ENCODE results near the gene VTI1A.

The VTI1A gene

DNA sequence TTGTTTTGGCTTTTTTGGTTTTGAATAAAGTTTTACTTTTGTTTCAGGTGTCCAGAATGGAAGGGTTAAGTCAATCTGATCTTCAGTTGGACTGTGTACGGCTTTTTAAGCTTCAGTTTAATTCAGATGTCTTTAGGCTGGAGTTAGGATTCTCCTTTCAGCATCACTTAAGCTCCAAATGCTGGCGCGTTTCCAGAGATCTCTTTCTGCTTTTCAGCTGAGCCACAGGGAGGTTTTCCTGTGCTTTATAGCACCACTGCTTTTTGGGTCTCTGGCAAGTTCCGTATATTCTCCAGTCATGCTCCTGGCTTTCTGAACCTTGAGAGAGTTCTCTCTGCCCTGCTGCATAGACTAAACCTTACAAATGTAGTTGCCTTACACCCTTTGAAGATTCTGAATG, 60.0 kb downstream of the VTI1A start:
- Histone ChIP-seq H3K4me3 (ENCODE audit: extremely low read depth, insufficient read depth, low read length, poor library complexity, severe bottlenecking) (no peak overlapping the region), H3K36me3 (ENCODE audit: control insufficient read depth, insufficient read depth, low read length) (no peaks in the 10 kb centered on the region), H3K27ac (ENCODE audit: low read depth, low read length, severe bottlenecking) (no peak overlapping the region), H3K4me1 (ENCODE audit: control insufficient read depth, insufficient read depth, low read length, poor library complexity, severe bottlenecking) (no peaks in the 10 kb centered on the region), H3K9me3 (ENCODE audit: control insufficient read depth, low read length) (no peaks in the 10 kb centered on the region)
- WGBS, 2 experiments (ENCODE audit: insufficient coverage in 2 of 2): 64 to 67% methylated on average over 4 of the region's 4 CpGs

GRCh38 chr10:112507988-112508387, 61.0 kb downstream of the VTI1A start:
- Histone ChIP-seq H3K4me1 (ENCODE audit: control insufficient read depth, insufficient read depth, low read length, poor library complexity, severe bottlenecking) (no peaks in the 10 kb centered on the region), H3K9me3 (ENCODE audit: control insufficient read depth, low read length) (no peaks in the 10 kb centered on the region), H3K4me3 (ENCODE audit: extremely low read depth, insufficient read depth, low read length, poor library complexity, severe bottlenecking) (no peak overlapping the region), H3K27ac (ENCODE audit: low read depth, low read length, severe bottlenecking) (no peak overlapping the region), H3K36me3 (ENCODE audit: control insufficient read depth, insufficient read depth, low read length) (no peaks in the 10 kb centered on the region)
- WGBS, 2 experiments (ENCODE audit: insufficient coverage in 2 of 2): 85 to 95% methylated on average over 3 to 4 of the region's 4 CpGs

- H3K9me3 ChIP-seq (ENCODE audit: control insufficient read depth, low read length): no peaks in the 10 kb centered on the region
- H3K36me3 ChIP-seq (ENCODE audit: control insufficient read depth, insufficient read depth, low read length): no peaks in the 10 kb centered on the region
- H3K4me3 ChIP-seq (ENCODE audit: extremely low read depth, insufficient read depth, low read length, poor library complexity, severe bottlenecking): no peak overlapping the region
- no peak overlapping the region for H3K27ac ChIP-seq (ENCODE audit: low read depth, low read length, severe bottlenecking)
- WGBS, 2 experiments (ENCODE audit: insufficient coverage in 2 of 2): 90 to 95% methylated on average over 3 of the region's 4 CpGs
- no peaks in the 10 kb centered on the region for H3K4me1 ChIP-seq (ENCODE audit: control insufficient read depth, insufficient read depth, low read length, poor library complexity, severe bottlenecking)
Measured at GRCh38 chr10:112509558-112510291, 62.7 kb downstream of the VTI1A start.

DNA sequence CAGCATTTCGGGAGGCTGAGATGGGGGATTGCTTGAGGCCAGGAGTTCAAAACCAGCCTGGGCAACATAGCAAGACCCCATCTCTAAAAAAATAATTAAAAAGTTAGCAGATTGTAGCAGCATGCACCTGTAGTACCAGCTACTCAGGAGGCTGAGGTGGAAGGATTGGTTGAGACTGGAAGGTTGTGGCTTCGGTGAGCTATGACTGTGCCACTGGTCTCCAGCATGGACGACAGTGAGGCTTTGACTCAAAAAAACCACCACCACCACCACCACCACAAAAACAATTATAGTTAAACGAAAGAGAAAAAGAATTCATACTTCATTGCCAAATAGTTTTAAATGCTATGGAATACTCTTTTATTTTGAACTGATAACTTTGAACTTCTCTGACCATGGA, 63.4 kb downstream of the VTI1A start:
- Histone ChIP-seq H3K36me3 (ENCODE audit: control insufficient read depth, insufficient read depth, low read length) (no peaks in the 10 kb centered on the region), H3K9me3 (ENCODE audit: control insufficient read depth, low read length) (no peaks in the 10 kb centered on the region), H3K27ac (ENCODE audit: low read depth, low read length, severe bottlenecking) (no peak overlapping the region), H3K4me3 (ENCODE audit: extremely low read depth, insufficient read depth, low read length, poor library complexity, severe bottlenecking) (no peak overlapping the region), H3K4me1 (ENCODE audit: control insufficient read depth, insufficient read depth, low read length, poor library complexity, severe bottlenecking) (no peaks in the 10 kb centered on the region)
- no CpG with 5 or more reads among the region's 4 CpGs for WGBS, 2 experiments (ENCODE audit: insufficient coverage in 2 of 2)

DNA sequence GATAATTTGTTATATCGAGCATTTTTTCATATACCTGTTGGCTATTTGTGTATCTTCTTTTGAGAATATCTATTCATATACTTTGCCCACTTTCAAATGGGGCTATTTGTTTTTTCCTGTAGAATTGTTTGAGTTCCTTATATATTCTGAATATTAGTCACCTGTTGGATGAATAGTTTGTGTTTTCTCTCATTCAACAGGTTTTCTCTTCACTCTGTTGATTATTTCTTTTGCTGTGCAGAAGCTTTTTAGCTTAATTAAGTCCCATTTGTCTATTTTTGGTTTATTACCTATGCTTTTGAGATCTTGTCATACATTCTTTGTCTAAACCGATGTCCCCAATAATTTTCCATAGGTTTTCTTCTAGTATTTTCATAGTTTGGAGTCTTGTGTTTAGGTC, 65.3 kb downstream of the VTI1A start:
- Histone ChIP-seq H3K36me3 (ENCODE audit: control insufficient read depth, insufficient read depth, low read length) (no peaks in the 10 kb centered on the region), H3K4me3 (ENCODE audit: extremely low read depth, insufficient read depth, low read length, poor library complexity, severe bottlenecking) (no peak overlapping the region), H3K27ac (ENCODE audit: low read depth, low read length, severe bottlenecking) (no peak overlapping the region), H3K4me1 (ENCODE audit: control insufficient read depth, insufficient read depth, low read length, poor library complexity, severe bottlenecking) (no peaks in the 10 kb centered on the region), H3K9me3 (ENCODE audit: control insufficient read depth, low read length) (no peaks in the 10 kb centered on the region)
- WGBS, 2 experiments (ENCODE audit: insufficient coverage in 2 of 2): no CpG with 5 or more reads among the region's 2 CpGs

- Histone ChIP-seq H3K9me3 (ENCODE audit: control insufficient read depth, low read length) (no peaks in the 10 kb centered on the region), H3K4me3 (ENCODE audit: extremely low read depth, insufficient read depth, low read length, poor library complexity, severe bottlenecking) (no peak overlapping the region), H3K36me3 (ENCODE audit: control insufficient read depth, insufficient read depth, low read length) (no peaks in the 10 kb centered on the region), H3K4me1 (ENCODE audit: control insufficient read depth, insufficient read depth, low read length, poor library complexity, severe bottlenecking) (no peaks in the 10 kb centered on the region), H3K27ac (ENCODE audit: low read depth, low read length, severe bottlenecking) (no peak overlapping the region)
Measured at GRCh38 chr10:112515126-112515525, 68.1 kb downstream of the VTI1A start.

DNA sequence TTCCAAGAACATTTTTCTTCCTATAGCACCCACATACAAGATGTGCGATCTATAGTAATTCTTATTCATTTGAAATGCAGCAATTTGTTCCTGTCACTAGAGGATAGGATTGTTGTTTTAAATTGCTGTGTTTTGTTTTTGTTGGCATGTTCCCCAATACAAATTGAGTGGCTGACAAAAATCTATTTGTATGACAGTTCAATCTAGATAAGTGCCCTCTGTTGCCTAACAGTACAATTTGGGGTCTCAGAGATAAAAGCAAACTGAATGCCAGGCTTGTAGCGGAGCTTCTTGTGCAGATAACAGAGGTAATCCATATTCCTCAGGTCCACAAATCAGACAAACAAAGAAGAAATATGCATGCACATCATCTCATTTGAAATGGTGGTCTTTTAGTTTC, 68.8 kb downstream of the VTI1A start:
- H3K36me3 ChIP-seq (ENCODE audit: control insufficient read depth, insufficient read depth, low read length): no peaks in the 10 kb centered on the region
- 100% methylated on average over 1 of the region's 2 CpGs; no CpG with 5 or more reads in 1 of the 2 experiments for WGBS, 2 experiments (ENCODE audit: insufficient coverage in 2 of 2)
- no peak overlapping the region for H3K27ac ChIP-seq (ENCODE audit: low read depth, low read length, severe bottlenecking)
- H3K4me1 ChIP-seq (ENCODE audit: control insufficient read depth, insufficient read depth, low read length, poor library complexity, severe bottlenecking): no peaks in the 10 kb centered on the region
- H3K4me3 ChIP-seq (ENCODE audit: extremely low read depth, insufficient read depth, low read length, poor library complexity, severe bottlenecking): no peak overlapping the region
- no peaks in the 10 kb centered on the region for H3K9me3 ChIP-seq (ENCODE audit: control insufficient read depth, low read length)

- Histone ChIP-seq H3K9me3 (ENCODE audit: control insufficient read depth, low read length) (no peaks in the 10 kb centered on the region), H3K27ac (ENCODE audit: low read depth, low read length, severe bottlenecking) (no peak overlapping the region), H3K4me3 (ENCODE audit: extremely low read depth, insufficient read depth, low read length, poor library complexity, severe bottlenecking) (no peak overlapping the region), H3K36me3 (ENCODE audit: control insufficient read depth, insufficient read depth, low read length) (no peaks in the 10 kb centered on the region), H3K4me1 (ENCODE audit: control insufficient read depth, insufficient read depth, low read length, poor library complexity, severe bottlenecking) (no peaks in the 10 kb centered on the region)
- 95 to 100% methylated on average over 2 of the region's 5 CpGs for WGBS, 2 experiments (ENCODE audit: insufficient coverage in 2 of 2)
Measured at GRCh38 chr10:112517451-112517862, 70.4 kb downstream of the VTI1A start.

GRCh38 chr10:112519133-112519761, 72.2 kb downstream of the VTI1A start:
- Histone ChIP-seq H3K27ac (ENCODE audit: low read depth, low read length, severe bottlenecking) (no peak overlapping the region), H3K4me1 (ENCODE audit: control insufficient read depth, insufficient read depth, low read length, poor library complexity, severe bottlenecking) (no peaks in the 10 kb centered on the region), H3K4me3 (ENCODE audit: extremely low read depth, insufficient read depth, low read length, poor library complexity, severe bottlenecking) (no peak overlapping the region), H3K36me3 (ENCODE audit: control insufficient read depth, insufficient read depth, low read length) (no peaks in the 10 kb centered on the region), H3K9me3 (ENCODE audit: control insufficient read depth, low read length) (no peaks in the 10 kb centered on the region)
- 94 to 96% methylated on average over 3 of the region's 5 CpGs for WGBS, 2 experiments (ENCODE audit: insufficient coverage in 2 of 2)

- Histone ChIP-seq H3K9me3 (ENCODE audit: control insufficient read depth, low read length) (no peaks in the 10 kb centered on the region), H3K27ac (ENCODE audit: low read depth, low read length, severe bottlenecking) (no peak overlapping the region), H3K4me3 (ENCODE audit: extremely low read depth, insufficient read depth, low read length, poor library complexity, severe bottlenecking) (no peak overlapping the region), H3K36me3 (ENCODE audit: control insufficient read depth, insufficient read depth, low read length) (no peaks in the 10 kb centered on the region), H3K4me1 (ENCODE audit: control insufficient read depth, insufficient read depth, low read length, poor library complexity, severe bottlenecking) (peaks cover 16% of the 10 kb centered on the region)
- no CpG with 5 or more reads among the region's 1 CpG for WGBS, 2 experiments (ENCODE audit: insufficient coverage in 2 of 2)
Measured at GRCh38 chr10:112520914-112521313, 73.9 kb downstream of the VTI1A start.

DNA sequence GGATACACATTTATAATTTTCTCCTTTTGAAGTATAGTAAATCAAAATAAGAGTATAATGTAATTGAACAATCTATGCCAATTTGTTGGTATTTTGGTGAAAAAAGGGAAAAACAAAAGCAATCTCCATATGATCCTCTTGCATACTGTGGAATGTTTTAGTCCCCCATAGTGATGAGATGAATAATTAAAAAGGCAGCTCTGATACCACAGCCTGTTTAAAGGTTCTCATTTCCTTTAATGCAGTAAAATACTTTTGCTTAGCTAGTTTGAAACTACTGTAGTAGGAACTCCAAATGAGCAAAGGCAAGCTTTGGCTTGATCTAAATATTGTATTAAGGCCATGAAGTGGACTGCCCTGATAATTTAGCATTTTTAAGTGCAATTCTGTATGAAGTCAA, 77.6 kb downstream of the VTI1A start:
- Histone ChIP-seq H3K9me3 (ENCODE audit: control insufficient read depth, low read length) (no peaks in the 10 kb centered on the region), H3K4me1 (ENCODE audit: control insufficient read depth, insufficient read depth, low read length, poor library complexity, severe bottlenecking) (peaks cover 36% of the 10 kb centered on the region), H3K36me3 (ENCODE audit: control insufficient read depth, insufficient read depth, low read length) (no peaks in the 10 kb centered on the region), H3K27ac (ENCODE audit: low read depth, low read length, severe bottlenecking) (no peak overlapping the region), H3K4me3 (ENCODE audit: extremely low read depth, insufficient read depth, low read length, poor library complexity, severe bottlenecking) (no peak overlapping the region)

Measured in mesodermal cell (in vitro differentiated cells).